Endometrial microvascular endothelial cells (primary cell): ENCODE data around the gene CCR5. TPM values are rescaled to one million over a fixed set of nuclear protein-coding genes. Genes with fewer than 3 reads are reported as not detected.
"Not testable (repeated sequence)": the region's sequence is repeated elsewhere in the genome, so short reads cannot be mapped to it uniquely, and the experiment has no call there.

Experiments
- in situ Hi-C: cut with HindIII; loops from 2 replicates; pipeline ENCODE4 v1.10.0; 2017; ENCODE audit warnings: low sequenced_read_pairs, low pct_unique_long_range_greater_than_20kb; ENCODE audit errors: inconsistent ontology term
- total RNA-seq: library from RNA; depleted of rRNA; stranded (reverse); fragments of >200 nt; gene quantifications from one replicate; pipeline ENCODE4 v1.2.3, GENCODE V29; 2015; ENCODE audit errors: inconsistent ontology term

CCR5 gene
- total RNA-seq, 1 donor from 2014 or later = not detected

DNA sequence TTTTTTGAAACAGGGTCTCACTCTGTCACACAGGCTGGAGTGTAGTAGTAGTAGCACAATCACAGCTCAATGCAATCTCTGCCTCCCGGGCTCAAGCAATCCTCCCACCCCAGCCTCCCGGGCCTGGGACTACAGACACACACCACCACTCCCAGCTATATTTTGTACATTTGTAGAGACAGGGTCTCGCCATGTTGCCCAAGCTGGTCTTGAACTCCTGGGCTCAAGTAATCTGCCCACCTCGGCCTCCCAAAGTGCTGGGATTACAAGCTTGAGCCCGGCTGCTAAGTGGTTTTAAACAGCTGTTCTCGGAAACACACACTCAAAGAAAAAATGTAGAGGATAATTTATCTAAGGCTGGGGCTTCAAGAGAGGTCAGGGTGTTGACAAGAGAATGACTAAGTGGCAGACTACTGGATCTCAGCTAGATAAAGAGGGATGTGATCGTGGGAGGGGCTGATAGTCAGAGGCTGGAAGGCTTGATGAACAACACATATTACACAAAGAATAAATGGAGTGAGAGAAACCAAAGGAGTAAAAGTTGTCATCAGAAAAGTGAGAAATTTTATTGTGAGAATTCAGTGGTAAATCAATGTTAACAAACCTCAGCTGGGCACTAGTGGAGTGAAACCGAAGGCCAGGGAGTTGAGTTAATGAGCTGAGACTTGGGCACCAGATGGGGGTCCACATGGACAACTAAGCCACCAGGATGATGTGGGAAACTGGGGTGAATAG, 29.4 kb downstream of the CCR5 start:
- in situ Hi-C loops = no loop called here

DNA sequence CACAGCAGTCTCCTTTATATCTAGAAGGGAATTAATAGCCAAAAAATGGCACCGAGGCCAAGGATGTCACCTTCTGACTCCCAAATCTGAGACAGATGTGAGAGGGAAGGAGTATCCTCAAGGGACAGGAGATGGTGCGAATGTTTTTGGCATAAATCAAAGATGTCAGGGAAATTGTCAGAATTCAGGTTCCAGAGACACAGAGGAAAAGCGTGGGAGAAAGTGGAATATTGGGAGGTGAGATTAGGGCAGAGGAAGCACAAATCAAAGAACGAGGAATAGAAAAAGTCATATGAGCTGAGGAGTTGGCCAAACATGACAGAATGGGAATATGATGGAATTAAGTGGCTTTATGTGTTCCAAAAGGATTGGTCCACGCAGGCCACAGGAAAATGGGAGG, 30.1 kb downstream of the CCR5 start:
- in situ Hi-C loops = no loop called here

DNA sequence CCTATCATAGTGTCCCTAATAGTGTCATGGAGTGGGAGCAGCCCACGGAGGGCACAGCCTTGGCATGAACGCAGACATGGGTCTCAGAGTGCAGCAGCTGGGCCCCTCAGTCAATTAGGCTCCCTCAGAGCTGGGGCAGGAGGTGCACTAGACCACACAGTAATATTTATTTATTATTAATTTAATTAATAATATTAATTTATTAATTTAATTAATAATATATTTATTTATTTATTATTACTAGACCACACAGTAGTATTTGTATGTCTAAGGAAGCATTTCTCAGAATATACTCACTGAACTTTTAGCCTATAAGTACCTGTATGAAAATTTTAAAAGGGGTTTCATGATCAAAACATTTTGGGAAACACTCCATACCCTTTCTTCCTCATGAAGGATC, 30.8 kb downstream of the CCR5 start:
- in situ Hi-C loops = no loop called here

DNA sequence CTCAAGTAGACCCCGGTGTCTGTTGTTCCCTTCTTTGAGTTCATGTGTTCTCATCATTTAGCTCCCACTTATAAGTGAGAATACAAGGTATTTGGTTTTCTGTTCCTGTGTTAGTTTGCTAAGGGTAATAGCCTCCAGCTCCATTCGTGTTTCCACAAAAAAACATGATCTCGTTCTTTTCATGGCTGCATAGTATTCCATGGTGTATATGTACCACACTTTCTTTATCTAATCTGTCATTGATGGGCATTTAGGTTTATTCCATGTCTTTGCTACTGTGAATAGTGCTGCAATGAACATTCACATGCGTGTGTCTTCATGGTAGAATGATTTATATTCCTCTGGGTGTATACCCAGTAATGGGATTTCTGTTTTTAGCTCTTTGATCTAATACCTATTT, 32.2 kb downstream of the CCR5 start:
- in situ Hi-C loops = not testable (repeated sequence)

DNA sequence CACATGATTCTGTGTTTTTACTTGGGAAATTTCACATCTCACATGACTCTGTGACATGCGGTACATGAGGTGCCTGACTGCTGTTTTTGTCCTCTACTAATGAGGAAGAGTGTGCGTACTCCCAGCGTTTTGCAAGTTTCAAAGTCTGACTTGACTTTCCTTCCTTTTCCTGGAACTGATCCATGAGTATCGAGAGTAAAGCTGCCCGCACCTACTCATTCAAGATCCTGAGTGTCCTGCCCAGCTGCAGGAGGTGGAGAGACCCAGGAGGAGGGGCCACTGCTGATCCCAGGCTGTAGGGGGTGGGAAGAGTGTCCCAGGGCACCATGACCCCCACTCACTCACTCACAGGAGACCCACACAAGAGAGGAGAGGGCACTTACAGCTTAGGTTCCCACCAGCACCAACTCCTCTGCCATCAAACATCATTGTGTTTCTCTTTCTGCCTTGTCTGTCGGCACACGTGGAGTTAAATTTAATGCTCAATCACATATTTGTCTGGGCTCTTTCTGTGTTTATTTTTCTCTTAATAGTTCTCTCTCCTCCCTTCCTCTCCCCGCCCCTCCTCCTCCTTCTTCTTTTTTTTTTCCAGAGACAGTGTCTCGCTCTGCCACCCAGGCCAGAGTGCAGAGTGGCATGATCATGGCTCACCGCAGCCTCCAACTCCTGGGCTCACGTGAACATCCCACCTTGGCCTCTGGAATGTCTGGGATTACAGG, 34.7 kb downstream of the CCR5 start:
- in situ Hi-C loops = no loop called here

DNA sequence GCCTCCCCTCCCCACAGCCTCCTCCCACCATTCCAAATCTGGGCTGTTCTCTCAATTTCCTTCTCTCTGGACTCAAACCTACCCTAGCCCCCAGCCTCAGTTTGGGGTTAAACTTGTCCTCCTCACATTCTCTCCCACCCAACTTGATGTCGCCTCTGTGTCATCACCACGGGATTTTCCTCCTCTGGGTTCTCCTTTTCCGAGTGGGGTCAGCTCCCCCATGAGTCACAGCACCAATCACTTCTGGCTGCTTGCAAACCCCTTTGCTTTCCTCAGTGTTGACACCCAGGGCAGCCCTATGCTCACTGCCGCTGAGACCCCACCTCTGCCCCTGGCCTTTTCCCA, 35.7 kb downstream of the CCR5 start:
- in situ Hi-C loops = no loop called here

DNA sequence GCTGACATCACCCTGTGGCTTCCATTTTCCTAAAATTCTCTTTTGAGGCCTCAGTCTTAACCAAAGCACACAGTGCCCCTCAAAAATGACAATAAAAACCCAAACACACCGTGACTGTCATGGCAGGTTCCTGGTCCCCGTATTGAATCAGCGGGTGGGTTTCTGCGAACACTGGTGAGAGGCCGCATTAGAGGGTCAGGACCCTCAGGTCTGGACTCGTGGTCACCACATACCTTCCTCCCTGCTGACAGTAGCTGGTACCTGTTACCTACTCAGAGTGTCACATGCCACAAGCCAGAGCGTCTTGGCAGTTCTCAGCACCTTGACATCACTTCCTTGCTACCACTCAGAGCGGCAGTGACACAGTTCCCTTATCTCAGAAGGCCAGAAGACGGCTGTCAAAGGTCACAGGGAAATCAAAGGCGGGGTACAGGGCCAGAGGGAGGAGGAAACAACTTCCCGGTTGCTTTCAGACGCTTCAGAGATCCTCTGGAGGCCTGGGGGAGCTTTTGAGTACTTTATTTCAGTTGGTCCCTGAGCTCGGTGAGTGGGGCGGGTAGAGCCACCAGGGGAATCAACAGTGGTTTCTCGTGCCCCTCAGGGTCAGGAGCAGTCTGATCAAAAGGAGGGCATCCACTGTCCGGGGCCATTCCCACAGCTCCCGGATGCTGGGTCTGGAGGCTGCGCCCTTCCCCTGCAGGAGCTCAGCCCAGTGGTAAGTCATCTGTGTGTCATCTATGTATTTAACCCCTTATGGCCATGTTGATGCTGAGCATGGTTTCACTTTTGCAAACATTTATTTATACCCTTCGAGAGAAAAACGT, 36.3 kb downstream of the CCR5 start, which contains the start of the genes CCR5AS and CCRL2:
TSS of gene CCR5AS (minus strand) at position 279 of the 824 bp plus-strand sequence.
TSS of gene CCRL2 (plus strand) at position 472 of the 824 bp plus-strand sequence. CDS start 821 bp downstream, outside the sequence.
- in situ Hi-C loops = no loop called here

DNA sequence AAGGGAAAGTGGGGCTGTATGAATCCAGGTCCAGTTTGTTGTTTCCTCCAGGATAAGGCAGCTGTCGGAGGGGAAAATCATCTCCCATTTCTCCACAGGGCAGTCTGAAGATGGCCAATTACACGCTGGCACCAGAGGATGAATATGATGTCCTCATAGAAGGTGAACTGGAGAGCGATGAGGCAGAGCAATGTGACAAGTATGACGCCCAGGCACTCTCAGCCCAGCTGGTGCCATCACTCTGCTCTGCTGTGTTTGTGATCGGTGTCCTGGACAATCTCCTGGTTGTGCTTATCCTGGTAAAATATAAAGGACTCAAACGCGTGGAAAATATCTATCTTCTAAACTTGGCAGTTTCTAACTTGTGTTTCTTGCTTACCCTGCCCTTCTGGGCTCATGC, 37.2 kb downstream of the CCR5 start:
- in situ Hi-C loops = no loop called here

DNA sequence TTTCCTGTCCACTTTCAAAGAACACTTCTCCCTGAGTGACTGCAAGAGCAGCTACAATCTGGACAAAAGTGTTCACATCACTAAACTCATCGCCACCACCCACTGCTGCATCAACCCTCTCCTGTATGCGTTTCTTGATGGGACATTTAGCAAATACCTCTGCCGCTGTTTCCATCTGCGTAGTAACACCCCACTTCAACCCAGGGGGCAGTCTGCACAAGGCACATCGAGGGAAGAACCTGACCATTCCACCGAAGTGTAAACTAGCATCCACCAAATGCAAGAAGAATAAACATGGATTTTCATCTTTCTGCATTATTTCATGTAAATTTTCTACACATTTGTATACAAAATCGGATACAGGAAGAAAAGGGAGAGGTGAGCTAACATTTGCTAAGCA, 38.1 kb downstream of the CCR5 start:
- in situ Hi-C loops = no loop called here

DNA sequence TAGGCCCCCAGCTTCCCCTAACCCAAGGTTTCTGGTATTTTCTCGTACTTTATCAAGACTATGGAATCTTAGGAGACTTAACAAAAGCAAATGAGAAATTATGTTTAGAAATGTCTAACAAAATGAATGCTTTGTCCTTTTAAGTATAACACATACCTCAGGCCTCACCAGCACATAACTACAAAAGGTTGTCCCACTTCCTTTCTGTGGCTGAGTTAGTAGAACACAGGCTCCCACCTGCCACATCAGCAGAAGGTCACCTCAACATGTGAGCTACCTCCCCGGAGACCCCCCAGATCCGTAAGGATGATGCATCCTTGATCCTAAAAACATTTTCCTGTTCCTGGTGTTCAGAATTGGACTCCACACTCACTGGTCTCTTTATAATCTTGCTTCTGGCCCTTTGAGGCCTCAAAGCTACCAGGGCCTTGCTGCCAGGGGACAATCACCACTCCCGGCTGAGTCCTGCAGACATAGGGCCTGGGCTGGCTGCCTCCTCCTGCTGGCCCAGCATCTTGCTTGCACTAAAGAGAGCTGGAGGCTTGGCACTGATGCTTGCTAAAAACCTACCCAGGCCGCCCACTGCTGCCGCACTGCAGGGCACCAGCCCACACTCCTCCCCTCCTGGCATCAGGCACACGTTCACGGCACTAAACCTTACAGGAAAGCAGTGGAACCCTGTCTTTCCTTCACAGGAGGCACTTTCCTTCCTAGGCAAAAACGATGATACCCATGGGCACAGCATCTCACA, 39.2 kb downstream of the CCR5 start:
- in situ Hi-C loops = no loop called here

DNA sequence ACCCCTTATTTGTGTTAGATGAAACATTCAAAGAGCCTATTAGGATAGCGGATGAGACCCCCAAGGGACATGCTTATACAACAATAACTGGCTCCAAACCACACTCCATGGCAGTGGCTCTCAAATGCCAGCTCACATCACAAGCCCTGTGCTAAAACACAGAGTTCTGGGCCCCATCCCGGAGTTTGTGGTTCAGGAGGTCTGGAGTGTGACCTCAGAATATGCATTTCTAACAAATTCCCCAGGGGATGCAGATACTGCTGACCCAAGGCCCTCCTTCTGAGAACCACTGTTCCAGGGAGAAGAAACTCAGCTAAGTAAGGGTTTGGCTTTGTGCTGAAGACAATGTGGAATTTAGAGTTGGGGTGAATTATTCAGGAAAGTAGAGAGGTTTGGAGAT, 39.9 kb downstream of the CCR5 start:
- in situ Hi-C loops = no loop called here

DNA sequence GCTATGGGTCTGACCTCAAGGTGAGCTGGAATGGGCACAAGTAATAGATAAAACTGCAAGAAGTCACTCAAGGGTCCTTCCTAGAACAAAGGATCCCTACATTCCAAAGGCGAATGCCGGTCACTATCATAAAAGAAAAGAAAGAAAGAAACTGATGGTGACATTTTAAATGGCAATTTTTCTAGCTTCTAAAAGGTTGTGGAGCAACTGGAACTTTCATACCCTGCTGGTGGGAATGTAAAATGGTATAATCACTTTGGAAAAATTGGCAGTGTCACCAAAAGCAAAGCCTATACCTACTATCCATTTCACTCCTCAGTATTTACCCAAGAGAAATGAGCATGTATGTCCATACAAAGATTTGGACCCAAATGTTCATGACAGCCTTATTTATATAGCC, 40.5 kb downstream of the CCR5 start:
- in situ Hi-C loops = no loop called here

DNA sequence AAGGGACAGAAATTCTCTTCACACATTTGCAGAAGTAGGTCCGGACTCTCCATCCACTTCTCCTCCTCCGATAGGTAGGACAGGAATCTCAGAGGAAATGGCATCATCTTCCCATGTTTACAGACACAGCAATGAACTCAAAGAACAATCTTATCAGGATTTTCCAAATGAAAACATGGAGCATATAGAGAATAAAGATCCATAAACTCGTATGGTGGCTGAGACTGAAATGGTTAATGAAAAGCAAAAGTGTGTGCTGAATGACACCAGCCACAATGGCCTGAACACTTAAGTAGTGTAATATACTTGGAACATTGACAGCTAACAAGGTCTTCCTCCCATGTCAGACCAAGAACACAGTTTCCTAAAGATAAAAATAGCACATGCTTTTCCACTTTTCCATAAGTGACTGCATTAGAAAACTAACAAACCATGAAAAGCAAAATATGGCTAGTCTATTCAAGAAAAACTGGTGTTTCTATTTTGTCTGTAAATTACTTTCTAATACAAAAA, 42.1 kb downstream of the CCR5 start:
- in situ Hi-C loops = no loop called here

DNA sequence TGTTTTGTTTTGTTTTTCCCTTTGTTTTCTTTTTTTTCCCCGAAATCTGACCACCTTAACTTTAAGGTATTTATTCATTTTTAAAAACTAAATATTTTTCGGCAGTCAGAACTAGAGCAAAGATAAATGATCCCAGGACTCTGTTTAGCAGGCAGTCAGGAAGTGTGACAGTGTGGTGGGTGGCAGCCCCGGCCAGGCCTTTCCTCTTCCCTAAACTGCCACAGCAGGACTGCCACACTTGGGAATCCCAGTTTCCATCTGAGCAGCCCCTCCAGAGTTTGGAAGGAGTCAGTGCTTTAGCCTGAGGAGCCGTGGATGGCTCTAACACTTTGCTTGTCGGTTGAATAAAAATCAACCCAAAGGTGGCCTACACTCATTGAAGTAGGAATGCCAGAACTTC, 43.2 kb downstream of the CCR5 start:
- in situ Hi-C loops = no loop called here

DNA sequence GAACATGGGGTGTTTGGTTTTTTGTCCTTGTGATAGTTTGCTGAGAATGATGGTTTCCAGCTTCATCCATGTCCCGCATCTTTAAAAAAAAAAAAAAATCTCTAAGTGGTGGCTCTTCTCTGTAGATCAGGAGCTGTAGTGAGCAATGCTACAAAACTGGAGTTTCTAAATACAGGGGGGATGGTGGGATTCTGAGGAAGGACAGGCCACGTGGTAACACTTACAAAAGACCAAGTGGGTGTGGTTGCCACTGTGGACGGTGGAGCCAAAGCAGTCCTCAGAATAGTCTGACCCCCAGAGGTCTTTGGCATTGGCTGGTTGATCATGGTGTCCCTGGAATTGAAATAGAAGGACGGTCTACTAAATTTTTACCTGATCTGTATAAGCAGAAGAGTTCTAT, 44.0 kb downstream of the CCR5 start:
- in situ Hi-C loops = no loop called here

DNA sequence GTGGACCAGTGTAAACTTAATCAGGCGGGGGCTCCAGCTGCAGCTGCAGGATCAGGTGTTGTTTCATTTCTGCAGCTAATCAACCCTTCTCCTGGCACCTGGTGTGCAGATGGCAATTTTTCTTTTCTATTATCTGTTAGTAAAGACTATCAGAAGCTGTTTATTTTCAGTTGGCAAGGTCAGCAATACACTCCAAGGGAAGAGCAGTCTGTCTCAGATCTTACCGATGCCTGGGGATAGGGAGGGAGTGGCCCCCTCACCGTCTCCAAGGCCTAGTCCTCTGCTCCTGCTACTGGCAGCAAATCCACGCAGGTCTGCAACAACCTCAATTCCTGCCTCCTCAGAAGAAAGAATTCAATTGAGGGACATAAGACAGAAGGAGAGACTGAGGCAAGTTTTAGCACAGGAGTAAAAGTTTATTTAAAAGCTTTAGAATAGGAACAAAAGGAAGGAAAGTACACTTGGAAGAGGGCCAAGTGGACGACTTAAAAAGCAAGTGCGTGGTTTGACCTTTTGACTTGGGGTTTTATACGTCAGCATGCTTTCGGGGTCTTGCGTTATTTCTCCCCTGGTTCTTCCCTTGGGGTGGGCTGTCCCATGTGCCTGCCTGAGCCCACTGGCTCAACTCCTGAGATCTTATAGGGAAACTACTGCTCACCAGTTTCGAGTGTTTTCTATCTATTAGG, 45.5 kb downstream of the CCR5 start:
- in situ Hi-C loops = no loop called here

DNA sequence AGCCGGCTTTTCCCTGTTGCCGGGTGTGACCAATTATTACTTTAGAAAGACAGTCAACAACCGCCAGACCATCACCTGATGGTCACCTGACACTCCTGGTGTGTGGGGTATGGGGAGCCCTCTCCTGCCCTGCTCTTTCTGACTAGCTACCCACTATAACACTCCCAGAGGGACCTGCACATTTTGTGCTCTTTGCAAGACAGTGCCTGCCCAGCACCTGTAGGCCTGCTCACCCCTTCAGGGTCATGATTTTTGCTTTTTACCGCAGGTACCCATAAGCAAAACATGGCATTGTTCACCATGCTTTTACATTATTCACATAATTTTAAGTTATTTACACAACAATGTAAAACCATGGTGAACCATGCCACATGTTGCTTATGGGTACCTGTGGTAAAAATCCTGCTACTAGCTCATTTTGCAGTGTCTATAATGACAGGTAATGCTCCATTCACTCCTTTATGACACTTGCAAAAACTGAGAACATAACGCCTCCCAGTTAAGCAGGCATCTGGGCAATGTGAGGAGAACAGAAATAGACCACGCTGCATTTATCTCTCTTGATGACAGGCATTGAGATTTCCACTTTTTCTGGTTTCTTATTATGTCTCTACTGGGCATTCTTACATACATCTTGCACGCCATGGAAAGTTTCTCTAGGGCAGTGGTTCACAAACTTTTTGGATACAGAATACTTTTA, 46.2 kb downstream of the CCR5 start:
- in situ Hi-C loops = no loop called here
